NCI-H1092 (cell line): ENCODE data around the gene EDEM2.
"Not testable (repeated sequence)": the region's sequence is repeated elsewhere in the genome, so short reads cannot be mapped to it uniquely, and the experiment has no call there.

ENCODE experiments used
- DNase-seq: peaks from one replicate; lab custom pipeline; 2025; lab: John Stamatoyannopoulos, UW

The EDEM2 gene

DNA sequence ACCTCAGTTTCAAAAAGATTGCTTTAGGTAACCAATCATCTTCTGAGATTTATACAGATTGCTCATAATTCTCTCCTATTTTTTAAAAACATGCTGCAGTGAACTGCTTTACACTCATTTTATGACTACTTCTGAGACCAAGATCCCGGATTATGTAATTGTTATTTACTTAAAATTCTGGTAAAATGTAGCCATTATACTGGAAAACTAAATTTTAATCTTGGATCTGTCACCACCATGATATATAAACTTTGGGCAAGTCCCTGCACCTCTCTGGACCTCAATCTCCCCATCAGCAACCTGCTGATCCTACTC lies 24.3 kb upstream of the EDEM2 start:
- DNase-seq, result no peak

DNA sequence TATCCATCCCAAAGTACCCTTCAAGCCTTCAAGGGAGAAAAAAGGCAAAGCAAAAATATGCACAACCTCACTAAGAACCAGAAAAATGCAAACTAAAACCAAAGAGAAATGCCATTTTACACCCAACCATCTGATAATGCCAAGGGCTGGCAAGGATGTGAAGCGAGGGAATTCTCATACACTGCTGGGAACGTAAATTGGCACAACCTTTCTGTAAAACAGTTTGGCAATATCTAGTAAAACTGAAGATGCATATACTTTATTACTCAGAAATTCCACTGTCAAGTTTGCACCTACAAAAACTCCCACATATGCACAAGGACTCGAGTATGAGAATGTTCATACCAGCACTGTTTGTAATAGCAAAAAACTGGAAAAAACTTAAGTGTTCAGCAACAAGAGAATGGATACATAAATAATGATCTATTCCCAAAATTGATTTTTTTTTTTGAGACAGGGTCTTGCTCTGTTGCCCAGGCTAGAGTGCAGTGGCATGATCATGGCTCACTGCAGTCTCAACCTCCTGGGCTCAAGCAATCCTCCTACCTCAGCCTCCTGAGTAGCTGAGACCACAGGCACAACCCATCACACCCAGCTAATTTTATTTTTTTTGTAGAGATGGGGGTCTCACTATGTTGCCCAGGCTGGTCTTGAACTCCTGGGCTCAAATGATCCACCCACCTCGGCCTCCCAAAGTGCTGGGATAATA lies 21.7 kb upstream of the EDEM2 start:
- not testable (repeated sequence) for DNase-seq

DNA sequence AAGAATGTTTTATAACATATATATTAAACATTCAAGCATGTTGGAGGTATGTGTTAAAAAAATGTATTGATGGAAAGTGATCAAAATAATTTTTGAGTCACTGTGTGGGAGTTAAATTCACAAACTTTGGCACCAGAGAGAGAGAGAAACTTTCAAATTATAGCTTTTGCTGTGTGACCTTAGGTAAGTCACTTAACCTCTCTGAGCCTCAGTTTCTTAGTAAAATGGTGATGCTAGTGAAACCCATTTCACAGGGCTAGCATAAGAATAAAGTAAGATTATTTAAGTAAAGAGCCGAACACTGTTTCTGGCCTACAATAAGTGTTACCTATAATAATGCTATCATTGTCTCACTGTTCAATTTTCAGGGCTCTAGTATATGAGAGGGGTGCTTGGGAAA lies 20.7 kb upstream of the EDEM2 start:
- no peak for DNase-seq

DNA sequence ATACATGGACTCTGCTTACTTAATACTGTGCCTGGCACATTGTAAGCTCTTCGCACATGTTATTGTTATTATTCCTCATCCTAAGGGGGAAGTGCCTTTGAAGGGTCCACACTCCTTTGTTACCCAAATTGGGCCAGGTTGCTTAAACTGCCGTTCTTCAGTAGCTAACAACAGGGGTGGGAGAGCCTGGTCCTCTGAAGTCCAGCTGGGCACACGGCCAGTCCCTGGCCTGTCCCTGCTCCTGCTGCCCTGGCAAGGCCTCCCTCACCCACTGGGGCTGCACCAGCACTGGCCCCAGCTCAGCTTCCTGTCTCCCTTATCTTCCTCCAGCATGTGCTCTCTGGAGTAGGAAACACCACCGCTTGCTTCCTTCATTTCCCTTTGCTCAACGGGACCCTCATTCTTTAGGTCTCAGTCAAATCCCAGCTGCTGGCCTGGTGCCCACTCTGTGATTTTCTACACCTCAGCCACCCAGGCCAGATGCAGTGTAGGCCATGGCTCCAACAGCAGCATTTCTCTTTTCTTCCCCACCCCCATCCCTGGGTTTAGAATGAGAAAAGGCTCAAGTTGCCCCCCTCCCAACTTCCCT lies 19.2 kb upstream of the EDEM2 start:
- no peak for DNase-seq

DNA sequence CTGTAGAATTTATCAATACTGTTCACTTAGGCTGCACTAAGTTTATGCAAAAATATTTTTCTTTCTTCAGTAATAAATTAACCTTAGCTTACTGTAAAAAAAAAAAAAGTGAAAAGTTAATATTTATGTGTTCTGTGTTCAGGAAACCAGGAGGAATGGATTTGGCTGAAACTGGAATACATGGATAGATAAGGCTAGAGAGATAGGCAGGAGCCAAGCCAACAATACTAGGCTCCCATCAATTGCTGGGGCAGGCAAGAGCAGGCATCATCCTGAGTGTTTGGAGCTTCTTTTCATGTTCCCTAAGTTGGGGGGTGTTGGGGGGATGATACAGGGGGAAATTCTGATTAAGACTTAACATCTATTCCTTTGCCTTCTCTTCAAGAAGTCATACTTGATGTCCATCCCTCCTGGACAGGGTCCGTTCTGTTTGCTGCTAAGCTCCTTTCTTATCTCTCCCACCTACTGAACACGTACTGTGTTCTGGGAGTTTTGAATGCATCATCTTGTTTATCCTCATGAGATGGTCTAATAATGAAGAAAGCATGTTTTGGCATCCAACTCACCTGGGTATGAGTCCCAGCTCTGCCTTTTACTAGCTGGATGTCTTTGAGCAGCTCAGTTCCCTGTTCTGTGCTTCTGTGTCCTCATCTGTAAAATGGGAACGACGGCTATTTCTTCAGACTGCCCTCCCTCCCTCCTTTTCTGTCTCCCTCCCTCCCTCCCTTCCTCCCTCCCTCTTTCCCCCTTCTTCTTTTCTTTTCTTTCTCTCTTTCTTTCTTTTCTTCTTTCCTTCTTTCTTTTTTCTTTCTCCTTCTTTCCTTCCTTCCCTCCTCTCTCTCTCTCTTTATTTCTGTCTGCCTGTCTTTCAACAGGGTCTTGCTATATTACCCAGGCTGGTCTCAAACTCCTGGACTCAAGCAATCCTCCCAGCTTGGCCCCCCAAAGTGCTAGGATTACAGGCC lies 18.4 kb upstream of the EDEM2 start:
- no peak for DNase-seq

DNA sequence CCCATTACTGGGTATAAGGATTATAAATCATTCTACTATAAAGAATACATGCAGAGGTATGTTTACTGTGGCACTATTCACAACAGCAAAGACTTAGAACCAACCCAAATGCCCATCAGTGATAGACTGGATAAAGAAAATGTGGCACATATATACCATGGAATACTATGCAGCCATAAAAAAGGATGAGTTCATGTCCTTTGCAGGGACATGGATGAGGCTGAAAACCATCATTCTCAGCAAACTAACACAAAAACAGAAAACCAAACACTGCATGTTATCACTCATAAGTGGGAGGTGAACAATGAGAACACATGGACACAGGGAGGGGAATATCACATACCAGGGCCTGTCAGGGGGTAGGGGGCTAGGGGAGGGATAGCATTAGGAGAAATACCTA lies 17.4 kb upstream of the EDEM2 start:
- not testable (repeated sequence) for DNase-seq

DNA sequence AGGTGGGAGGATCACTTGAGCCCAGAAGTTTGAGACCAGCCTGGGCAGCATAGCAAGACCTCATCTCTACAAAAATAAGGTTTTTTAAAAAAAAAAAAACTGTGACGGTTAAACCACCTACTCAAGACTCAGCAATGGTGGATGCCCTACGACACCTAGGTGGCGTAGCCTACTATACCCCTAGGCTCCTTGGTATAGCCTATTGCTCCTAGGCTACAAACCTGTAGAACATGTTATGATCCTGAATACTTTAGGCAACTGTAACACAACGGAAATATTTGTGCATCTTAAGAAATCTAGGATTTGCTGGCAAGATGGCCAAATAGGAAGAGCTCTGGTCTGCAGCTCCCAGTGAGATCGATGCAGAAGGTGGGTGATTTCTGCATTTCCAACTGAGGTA lies 13.2 kb upstream of the EDEM2 start:
- DNase-seq, result not testable (repeated sequence)

DNA sequence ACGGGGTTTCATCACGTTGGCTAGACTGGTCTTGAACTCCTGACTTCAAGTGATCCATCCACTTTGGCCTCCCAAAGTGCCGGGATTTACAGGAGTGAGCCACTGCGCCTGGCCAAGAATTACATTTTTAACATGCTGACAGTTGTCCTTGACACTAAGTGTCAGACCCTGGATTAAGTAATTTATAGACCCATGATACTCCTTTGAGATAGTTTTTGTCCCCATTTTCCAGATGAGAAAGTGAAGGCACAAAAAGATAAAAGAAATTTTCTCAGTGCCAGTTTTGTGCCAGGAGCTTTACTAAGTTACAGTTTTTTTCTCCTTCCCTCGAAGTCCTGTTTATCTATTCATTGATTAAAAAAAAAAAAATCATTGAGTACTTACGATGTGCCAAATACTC lies 9.8 kb upstream of the EDEM2 start:
- no peak for DNase-seq

DNA sequence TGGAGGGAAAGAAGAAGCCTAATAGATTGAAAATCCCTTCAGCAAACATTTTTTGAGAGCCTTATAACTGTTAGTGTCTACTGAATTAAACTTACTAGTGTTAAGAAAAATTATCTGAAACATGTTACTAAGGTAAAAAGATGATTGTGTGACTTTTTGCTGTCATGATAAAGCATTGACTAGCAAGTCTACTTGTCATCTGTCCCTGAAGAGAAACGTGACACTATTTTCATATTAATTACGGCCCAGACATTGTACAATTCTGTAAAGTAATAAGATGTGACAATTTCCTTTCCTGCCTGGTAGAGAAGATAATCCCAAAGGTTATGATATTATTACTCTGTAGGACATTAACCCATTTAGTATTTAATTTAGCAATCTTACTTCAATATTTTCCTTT lies 8.8 kb upstream of the EDEM2 start:
- DNase-seq, result no peak

DNA sequence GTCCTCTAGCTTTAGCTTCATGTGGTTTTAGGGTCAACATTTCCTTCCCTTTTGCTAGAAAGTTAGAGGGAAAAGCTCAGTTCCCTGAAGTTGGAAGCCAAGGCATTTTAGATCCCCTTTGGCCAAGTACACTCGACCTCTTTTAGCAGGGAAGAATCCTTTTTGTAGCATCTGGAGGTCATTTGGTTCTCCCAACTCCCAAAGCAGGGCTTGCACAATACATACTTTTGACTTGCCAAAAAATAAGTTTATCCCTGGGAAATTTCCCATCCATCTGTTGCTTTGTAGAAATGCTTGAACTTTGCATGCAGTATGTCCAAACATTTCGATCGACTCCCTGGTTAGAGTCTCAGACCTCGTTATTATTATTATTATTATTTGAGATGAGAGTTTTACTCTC lies 4.6 kb upstream of the EDEM2 start:
- DNase-seq, result no peak

DNA sequence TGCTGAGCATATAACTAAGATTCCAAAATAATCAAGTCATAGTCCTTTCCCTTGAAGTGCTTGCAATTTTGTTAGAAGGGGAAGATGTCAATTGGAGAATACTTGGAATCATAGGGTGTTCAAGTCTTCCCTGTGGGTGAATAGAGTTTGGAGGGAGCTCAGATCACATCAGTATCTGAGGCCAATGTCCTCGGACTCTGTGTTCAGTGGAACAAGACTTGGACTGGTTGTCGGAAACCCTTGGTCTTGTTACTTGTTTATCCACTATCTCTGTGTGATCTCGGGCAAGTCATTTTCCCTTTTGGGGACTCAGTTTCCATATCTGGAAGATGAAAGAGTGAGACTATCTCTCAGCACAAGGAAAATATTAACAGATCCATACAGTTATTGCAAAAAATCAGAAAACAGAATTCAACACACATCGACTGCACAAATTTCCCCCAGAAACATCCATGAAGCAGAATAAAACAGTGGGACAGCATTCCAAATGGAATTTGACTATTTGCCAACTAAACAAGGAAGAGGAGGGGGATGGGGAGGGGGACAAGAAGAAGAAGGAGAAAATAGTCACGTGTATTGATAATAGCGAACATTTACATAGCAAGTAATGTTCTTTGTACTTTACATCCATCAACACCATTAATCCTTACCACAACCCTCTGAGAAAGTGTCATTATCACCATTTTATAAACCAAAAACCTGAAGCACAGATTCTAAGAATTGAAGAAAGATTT lies 3.9 kb upstream of the EDEM2 start:
- DNase-seq, result no peak

DNA sequence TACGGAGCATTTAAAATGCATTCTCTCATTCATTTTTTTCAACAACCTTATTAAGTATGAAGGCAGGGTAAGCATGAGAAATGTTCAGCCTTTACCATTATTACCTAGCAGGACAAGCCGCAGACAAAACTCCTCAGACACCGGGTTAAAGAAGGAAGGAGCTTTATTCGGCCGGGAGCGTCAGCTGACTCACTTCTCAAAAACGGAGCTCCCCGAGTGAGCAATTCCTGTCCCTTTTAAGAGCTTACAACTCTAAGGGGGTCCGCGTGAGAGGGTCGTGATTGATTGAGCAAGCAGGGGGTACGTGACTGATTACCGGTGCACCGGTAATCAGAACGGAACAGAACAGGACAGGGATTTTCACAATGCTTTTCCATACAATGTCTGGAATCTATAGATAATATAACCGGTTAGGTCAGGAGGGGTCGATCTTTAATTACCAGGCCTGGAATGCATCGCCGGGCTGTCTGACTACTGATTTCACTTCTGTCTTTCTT lies 487 bp upstream of the EDEM2 start:
- DNase-seq, result not testable (repeated sequence)

DNA sequence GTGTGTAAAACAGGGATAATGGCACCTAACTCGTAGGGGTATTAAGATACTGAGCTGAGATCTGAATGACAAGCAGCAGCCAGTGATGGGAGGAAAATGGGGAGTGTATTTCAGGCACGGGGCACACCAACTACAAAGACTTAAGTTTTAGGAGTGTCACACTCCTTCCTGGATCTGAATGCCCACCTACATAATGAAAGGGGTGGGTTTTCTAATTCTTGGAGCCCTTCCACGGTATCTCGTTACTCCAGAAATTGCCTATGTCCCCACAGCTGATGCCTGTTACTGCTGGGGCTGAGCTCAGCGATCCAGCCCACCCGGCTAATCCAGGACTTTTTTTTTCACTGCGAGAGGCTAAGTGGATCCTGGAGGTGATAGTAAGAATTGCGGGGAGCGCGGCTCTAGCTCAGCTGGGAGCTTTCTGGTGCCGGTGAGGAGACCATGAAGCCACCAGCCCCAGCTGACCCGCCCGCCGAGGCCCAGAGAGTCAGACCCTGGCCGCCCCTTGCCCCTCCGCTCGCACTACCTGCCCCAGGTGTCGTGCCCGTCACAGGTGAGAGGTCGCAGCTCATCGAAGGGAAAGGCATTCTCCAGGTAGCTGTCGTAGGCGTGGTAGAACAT lies 727 bp downstream of the EDEM2 start:
- DNase-seq, result no peak

DNA sequence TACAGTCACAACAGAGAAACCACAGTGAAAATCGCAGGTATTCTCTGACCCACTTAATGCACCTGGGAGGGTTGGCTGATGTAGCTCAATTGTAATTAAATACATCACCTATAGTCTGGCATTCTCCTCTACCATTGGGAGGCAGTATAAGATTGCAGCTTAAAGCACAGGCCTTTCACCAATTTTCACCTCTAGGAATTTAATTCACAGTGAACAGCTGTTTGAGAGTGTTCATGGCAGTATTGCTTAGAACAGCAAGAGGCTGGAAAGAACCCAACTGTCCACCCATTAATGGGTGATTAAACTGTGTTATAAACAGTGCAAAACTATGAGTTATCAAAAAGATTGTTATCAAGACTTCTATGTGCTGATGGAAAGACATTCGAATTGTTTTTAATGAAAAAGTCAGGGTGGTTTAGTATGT lies 2.0 kb downstream of the EDEM2 start:
- no peak for DNase-seq

DNA sequence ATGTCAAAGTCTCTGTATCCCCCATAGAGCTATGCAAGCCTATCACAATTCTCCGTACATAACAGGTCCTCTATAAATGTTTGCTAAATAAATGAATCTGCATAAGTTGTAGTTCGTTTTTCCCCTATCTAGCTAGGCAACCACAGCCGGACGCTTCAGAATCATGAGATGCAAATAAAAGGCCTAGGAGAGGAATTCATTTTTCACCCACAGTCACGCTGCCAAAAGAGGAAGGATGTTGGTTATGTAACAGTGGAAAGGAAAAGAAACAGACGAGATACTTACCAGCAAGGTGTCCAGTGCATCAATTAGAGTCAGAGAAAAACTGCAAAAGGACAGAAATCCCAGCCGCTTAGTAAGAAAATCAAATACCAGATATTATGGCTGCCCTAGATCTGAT lies 2.4 kb downstream of the EDEM2 start:
- DNase-seq, result no peak

DNA sequence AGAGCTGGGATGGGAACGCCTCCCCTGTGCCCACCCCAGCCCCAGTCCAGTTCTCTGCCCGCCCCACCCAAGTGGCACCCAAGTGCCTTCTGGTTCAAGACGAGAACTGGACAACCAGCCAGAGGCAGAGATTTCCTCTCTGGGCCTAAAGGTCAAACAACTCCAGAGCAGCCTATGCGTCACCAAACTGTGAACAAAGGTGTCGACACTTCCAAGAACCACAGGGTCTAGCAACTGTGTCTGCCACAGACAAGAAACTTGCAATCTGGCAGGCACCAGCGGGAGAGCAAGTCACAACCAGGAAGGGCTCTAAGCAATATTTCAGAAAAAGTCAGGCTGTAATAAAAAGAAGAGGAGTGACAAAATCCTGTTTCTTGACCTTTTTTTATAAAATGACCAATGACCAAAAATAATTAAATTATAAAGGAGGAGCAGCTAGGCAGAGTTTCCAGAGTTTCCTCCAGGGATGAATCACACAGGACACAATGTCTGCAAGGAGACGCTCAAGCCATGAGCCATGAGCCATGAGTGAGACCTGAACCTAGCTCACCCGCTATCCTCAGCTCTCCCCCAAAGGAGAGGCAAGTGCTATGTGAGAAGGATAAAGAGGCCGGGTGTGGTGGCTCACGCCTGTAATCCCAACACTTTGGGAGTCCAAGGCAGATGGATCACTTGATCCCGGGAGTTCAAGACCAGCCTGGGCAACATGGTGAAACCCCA lies 11.1 kb downstream of the EDEM2 start:
- no peak for DNase-seq

DNA sequence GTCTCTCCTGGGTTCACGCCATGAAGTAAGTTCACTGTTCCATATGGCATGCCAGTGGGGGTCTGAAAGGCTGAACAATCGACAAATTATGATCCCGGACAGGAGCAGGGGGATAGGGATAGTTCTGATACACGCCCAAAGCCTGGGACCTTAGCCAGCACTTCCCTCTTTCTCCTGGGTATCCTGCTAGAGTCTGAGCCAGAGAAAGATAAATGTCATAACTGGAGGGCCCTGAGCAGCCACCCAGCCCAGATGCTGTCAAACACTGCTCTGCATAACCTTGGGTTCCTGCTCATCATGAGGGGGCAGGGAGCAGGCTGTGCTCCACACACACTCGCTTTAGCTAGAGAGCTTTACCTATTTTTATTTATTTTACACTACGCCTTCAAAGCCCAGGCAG lies 12.3 kb downstream of the EDEM2 start:
- DNase-seq, result no peak

DNA sequence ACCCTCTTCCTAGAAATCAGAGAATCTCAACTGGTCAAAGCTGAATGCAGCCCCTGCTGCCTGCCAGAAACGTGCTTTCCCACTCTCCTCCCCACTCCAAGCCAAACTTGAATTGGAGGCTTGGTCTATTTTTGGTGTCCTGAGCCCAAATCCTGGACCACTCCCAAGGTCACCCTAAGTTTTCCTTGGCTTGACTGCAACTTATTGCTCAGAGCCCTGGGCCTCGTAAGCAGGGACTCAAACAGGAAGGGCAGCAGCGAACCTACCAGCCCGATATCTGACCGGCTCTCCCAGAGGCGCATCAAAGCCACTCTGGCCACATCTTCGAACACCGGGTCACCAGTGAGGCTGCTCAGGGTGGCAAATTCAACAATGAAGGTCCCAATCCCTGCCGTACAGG lies 12.7 kb downstream of the EDEM2 start:
- DNase-seq, result no peak

DNA sequence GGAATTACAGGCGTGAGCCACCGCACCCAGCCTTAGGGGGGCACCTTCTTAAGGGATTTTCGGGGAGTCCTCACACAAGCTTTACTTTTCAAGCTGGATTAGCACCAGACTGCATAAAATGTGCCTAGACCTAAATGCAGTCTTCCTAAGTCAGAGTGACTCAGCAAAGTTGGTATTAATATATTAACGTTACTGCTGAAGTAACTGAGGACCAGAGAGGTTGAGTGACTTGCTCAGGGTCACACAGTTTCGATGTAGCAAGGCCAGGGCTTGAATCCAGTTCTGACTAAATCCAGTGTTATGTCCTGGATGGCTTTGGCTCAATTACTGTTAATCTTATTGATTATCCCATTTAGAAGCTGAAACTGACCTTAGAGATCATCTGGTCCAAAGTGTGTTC lies 13.4 kb downstream of the EDEM2 start:
- DNase-seq, result no peak

DNA sequence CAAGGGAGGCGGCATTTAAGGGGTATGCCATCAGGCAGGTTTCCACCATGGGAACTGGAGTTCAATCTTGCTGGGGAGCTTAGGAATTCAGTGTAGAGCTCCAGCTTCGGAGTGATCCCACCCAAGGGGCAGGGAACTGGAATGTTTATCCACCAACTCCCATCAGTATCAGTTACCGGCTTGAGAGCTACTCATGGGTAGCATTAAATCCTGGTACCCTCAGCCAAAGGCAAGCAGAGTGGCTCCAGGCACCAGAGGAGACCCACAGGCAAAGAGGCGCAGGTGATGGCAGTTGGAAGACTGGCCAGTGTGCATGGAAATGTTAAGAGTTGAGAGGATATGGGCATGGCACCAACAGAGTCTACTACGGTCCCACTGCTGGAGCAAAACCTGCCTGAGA lies 14.1 kb downstream of the EDEM2 start:
- DNase-seq, result no peak

DNA sequence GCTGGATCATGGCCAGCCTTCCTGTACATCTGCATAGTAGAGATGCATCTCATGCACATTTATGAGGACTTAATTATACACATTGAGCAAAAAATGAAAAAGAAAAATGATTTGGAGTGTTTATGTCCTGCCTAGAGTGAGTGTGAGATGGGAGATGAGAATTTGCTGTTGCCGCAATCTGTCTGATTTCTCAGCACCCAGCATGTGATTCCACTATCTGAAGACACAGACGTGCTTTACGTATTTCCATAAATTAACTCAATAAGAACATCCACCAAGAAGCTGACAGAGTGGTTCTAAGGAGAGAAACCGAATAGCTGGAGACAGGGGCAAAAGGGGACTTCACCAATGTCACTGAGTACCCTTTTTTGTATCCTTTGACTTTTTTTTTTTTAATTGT lies 15.2 kb downstream of the EDEM2 start:
- DNase-seq, result no peak
